OCI-LY7 (cell line): ENCODE data around the gene ANKRD34A. TPM values are rescaled to one million over a fixed set of nuclear protein-coding genes. Genes with fewer than 3 reads are reported as not detected.

Experiments
- BruUV-seq: library from RNA; stranded (reverse); fragments of 400-500 nt; replicated peaks from 2 replicates; lab custom pipeline; 2021; lab: Mats Ljungman, UMichigan
- CTCF ChIA-PET: fragments of 300-600 bp; sonication (Branson Sonifier 250); formaldehyde crosslinking; loops from one replicate; lab custom pipeline; 2022; ENCODE audit warnings: antibody characterized with exemption; ENCODE audit not compliant: unreplicated experiment; lab: Charles Lee
- POLR2A ChIA-PET: fragments of 300-600 bp; sonication (Branson Sonifier 250); formaldehyde crosslinking; loops from one replicate; lab custom pipeline; 2022; ENCODE audit warnings: antibody characterized with exemption; lab: Charles Lee
- DNase-seq: peaks from one replicate; pipeline ENCODE4 v3.0.0-alpha.2; 2015; ENCODE audit warnings: low spot score
- H2AFZ ChIP-seq: fragments of 200-600 bp; sonication (generic), shearing (Covaris generic); 2 replicates; pipeline ENCODE4 v1.6.1; 2014; ENCODE audit warnings: mild to moderate bottlenecking, antibody characterized with exemption, low read length, moderate library complexity
- H3K27ac ChIP-seq: fragments of 200-600 bp; sonication (generic); 2 replicates; pipeline ENCODE4 v1.5.1; 2014; ENCODE audit warnings: mixed run types, low read depth, mild to moderate bottlenecking, moderate library complexity, low read length, inconsistent platforms; ENCODE audit not compliant: poor library complexity, severe bottlenecking
- H3K36me3 ChIP-seq: fragments of 200-600 bp; sonication (generic); 2 replicates; pipeline ENCODE4 v1.6.1; 2014; ENCODE audit warnings: mild to moderate bottlenecking, antibody characterized with exemption, low read length, moderate library complexity, mixed read lengths; ENCODE audit not compliant: insufficient read depth
- H3K4me1 ChIP-seq: fragments of 200-600 bp; sonication (generic); 2 replicates; pipeline ENCODE4 v1.5.1; 2014; ENCODE audit warnings: mild to moderate bottlenecking, low read length; ENCODE audit not compliant: insufficient read depth, poor library complexity, severe bottlenecking
- H3K4me2 ChIP-seq: fragments of 200-600 bp; sonication (generic); 2 replicates; pipeline ENCODE4 v1.6.1; 2014; ENCODE audit warnings: mild to moderate bottlenecking, low read length
- H3K4me3 ChIP-seq: fragments of 200-600 bp; sonication (generic); 2 replicates; pipeline ENCODE4 v1.5.1; 2014; ENCODE audit warnings: mild to moderate bottlenecking, low read depth, low read length; ENCODE audit not compliant: poor library complexity, severe bottlenecking
- H3K79me2 ChIP-seq: fragments of 200-600 bp; sonication (generic); 2 replicates; pipeline ENCODE4 v1.6.1; 2016; ENCODE audit warnings: low read depth, mild to moderate bottlenecking, low read length, moderate library complexity, mixed read lengths; ENCODE audit not compliant: insufficient read depth
- H3K9me2 ChIP-seq: fragments of 200-600 bp; sonication (generic); 2 replicates; pipeline ENCODE4 v1.6.1; 2016; ENCODE audit warnings: mild to moderate bottlenecking, low read length, mixed read lengths; ENCODE audit not compliant: insufficient read depth
- H3K9me3 ChIP-seq: fragments of 200-600 bp; sonication (generic); 2 replicates; pipeline ENCODE4 v1.6.1; 2014; ENCODE audit warnings: mild to moderate bottlenecking, mixed run types, low read length, mixed read lengths
- H4K20me1 ChIP-seq: fragments of 200-600 bp; sonication (generic); 2 replicates; pipeline ENCODE4 v1.6.1; 2014; ENCODE audit warnings: mild to moderate bottlenecking, antibody characterized with exemption, low read length, moderate library complexity, mixed read lengths; ENCODE audit not compliant: insufficient read depth
- EZH2phosphoT487 ChIP-seq: fragments of 200-600 bp; sonication (generic); IDR thresholded peaks from 2 replicates; pipeline ENCODE4 v1.6.1; 2018; ENCODE audit warnings: low read depth, borderline replicate concordance, mild to moderate bottlenecking, mixed run types, antibody characterized with exemption, low read length, moderate library complexity, mixed read lengths
- intact Hi-C: fragments of 100-400 bp; cut with micrococcal nuclease; formaldehyde crosslinking; loops from one replicate; pipeline ENCODE4 v1.10.0; 2022; ENCODE audit not compliant: unreplicated experiment
- total RNA-seq, 2 experiments: library from RNA; depleted of rRNA in 1 of 2; stranded (reverse); fragments of >200 nt in 1 of 2; shearing (Covaris generic) in 1 of 2; gene quantifications; 2 replicates each; pipeline ENCODE4 v1.2.3, GENCODE V29; 2014 to 2022
- TF ChIP-seq, protein P1 (sequence below): fragments of 200-600 bp; sonication (generic); conservative IDR thresholded peaks from 2 replicates; pipeline ENCODE4 v1.5.1; 2014; ENCODE audit warnings: mild to moderate bottlenecking, antibody characterized with exemption, low read length, moderate library complexity, mixed read lengths

Gene ANKRD34A
- total RNA-seq, 2 experiments from 2014 or later = 1.9 to 4.8 TPM

DNA sequence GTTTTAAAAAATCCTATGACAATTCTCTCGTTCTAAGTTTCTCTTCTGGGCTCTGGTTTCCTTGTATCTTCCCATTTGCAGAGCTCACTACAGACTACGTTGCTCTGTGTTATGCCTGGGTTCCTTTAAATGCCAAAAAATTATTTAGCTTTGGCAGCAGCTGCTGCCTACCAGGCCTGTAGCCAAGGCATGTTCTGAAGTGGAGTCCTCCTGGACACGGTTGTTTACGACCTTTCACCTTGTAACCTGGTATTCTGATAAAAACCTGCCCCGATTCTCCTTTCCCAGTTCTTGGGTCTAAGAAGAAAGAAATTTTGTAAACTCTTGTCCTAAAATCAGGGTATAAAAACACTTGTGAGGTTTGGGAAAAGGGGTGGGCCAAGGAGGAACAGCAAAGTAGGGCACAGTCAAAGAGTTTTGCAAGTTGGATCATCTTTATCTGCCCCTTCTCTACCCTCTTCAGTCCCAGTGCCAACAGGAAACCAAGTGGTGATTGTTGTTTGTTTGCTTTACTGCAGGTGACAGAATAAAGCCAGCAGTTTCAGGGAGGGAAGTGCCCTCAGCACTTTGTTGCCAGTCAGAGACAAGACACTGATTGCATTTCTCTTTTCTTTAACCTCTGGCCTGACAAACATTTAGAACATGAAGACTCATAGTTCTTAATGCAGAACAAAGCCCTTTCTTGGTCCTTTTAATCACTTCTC lies 35.1 kb upstream of the ANKRD34A start:
- Histone ChIP-seq H4K20me1 (no peaks in the 10 kb centered on the region), H2AFZ (peak overlapping the region; percentile 79; the same call in 1 of the 2 replicates), H3K4me1 (peaks cover 39% of the 10 kb centered on the region), H3K79me2 (peaks cover 31% of the 10 kb centered on the region; the same call in 1 of the 2 replicates), H3K27ac (peak overlapping the region; percentile 41), H3K9me3 (no peaks in the 10 kb centered on the region), H3K9me2 (no peaks in the 10 kb centered on the region), H3K4me2 (peak overlapping the region; percentile 28; the same call in 1 of the 2 replicates), H3K36me3 (peaks cover 15% of the 10 kb centered on the region), H3K4me3 (no peak overlapping the region)
- TF ChIP-seq, protein P1, sequence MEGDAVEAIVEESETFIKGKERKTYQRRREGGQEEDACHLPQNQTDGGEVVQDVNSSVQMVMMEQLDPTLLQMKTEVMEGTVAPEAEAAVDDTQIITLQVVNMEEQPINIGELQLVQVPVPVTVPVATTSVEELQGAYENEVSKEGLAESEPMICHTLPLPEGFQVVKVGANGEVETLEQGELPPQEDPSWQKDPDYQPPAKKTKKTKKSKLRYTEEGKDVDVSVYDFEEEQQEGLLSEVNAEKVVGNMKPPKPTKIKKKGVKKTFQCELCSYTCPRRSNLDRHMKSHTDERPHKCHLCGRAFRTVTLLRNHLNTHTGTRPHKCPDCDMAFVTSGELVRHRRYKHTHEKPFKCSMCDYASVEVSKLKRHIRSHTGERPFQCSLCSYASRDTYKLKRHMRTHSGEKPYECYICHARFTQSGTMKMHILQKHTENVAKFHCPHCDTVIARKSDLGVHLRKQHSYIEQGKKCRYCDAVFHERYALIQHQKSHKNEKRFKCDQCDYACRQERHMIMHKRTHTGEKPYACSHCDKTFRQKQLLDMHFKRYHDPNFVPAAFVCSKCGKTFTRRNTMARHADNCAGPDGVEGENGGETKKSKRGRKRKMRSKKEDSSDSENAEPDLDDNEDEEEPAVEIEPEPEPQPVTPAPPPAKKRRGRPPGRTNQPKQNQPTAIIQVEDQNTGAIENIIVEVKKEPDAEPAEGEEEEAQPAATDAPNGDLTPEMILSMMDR = no peak
- no peak for TF ChIP-seq EZH2phosphoT487
- CTCF ChIA-PET = no interaction called here
- POLR2A ChIA-PET = interaction anchor here (0.5 to 0.6 kb wide), 2 partner anchors 29 to 72 kb away, joined by 3 to 5 read pairs; no protein-coding TSS in a partner anchor
- intact Hi-C loops = loop anchor here (5.0 kb wide), 1 partner anchor 72 kb away; the partner anchor contains the start of gene RBM8A
- DNase-seq = peak; percentile 46
- BruUV-seq = no TSS peak

DNA sequence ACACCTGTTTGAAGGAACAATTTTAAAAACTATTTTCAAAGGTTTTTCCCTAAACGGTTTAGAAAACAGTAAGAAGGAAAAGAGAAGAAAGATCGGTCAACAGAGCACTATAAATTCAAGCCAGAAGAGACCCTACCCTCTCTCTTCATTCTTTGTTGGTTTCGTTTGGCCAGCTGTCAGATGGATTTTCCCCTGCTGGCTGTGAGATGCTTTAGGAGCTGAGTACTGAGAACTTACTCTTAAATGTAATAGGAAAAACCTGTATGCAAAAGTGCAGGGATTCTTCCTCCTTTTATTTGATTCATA lies 33.3 kb upstream of the ANKRD34A start:
- peak overlapping the region; percentile 67; the same call in 1 of the 2 replicates for H2AFZ ChIP-seq
- no peaks in the 10 kb centered on the region for H4K20me1 ChIP-seq
- POLR2A ChIA-PET = interaction anchor here (0.5 to 8.3 kb wide), 8 partner anchors 9 to 139 kb away, joined by 3 to 67 read pairs (median 4); partner anchors contain the start of genes ANKRD34A, LIX1L, PIAS3 and POLR3GL
- intact Hi-C loops = loop anchor here (2.0 to 5.0 kb wide), 2 partner anchors 39 to 70 kb away; partner anchors contain the start of gene RBM8A
- CTCF ChIA-PET = interaction anchor here (1.0 to 2.6 kb wide), 2 partner anchors 19 to 33 kb away, joined by 3 to 10 read pairs; partner anchors contain the start of genes ANKRD34A and POLR3GL
- BruUV-seq = no TSS peak
- H3K36me3 ChIP-seq = peaks cover 33% of the 10 kb centered on the region
- H3K9me3 ChIP-seq = no peaks in the 10 kb centered on the region
- H3K79me2 ChIP-seq = peaks cover 32% of the 10 kb centered on the region; the same call in 1 of the 2 replicates
- H3K4me1 ChIP-seq = peaks cover 50% of the 10 kb centered on the region
- H3K4me2 ChIP-seq = peak overlapping the region; percentile 97
- TF ChIP-seq EZH2phosphoT487 = no peak
- TF ChIP-seq, protein P1 = 0 out of 2 replicates have a peak, but pooled peaks have one; percentile 22
- H3K4me3 ChIP-seq = peak overlapping the region; percentile 81
- DNase-seq = no peak
- H3K27ac ChIP-seq = peak overlapping the region; percentile 81
- H3K9me2 ChIP-seq = no peaks in the 10 kb centered on the region
